ENCODE data around the gene HSH2D.
A peak's percentile ranks its signal among the peaks of the same experiment; 100 is the strongest.
"Not testable (repeated sequence)": the region's sequence is repeated elsewhere in the genome, so short reads cannot be mapped to it uniquely, and the experiment has no call there.

The HSH2D gene

DNA sequence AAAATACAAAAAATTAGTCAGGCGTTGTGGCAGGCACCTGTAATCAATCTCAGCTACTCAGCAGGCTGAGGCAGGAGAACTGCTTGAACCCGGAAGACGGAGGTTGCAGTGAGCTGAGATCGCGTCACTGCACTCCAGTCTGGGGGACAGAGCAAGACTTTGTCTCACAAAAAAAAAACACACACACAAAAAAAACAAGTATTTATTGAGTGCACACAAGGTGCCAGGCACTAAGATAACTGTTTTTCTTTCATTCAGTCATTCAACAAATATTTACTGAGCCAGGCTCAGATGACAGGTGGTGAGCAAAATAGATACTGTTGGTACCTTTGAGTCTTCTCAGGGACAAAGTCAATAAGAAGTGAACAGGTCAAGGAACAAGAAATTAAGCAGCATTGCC lies 23.6 kb downstream of the HSH2D start:
- no CpG with 5 or more reads among the region's 5 CpGs for WGBS (ENCODE audit: extremely low coverage, insufficient coverage, low lambda C conversion rate)
- no peak for DNase-seq
- H3K27ac ChIP-seq (ENCODE audit: low read depth, low read length) = no peak overlapping the region
- no peaks in the 10 kb centered on the region for H3K79me1 ChIP-seq (ENCODE audit: low read length)
- H3K27me3 ChIP-seq (ENCODE audit: insufficient read depth, low read length, poor library complexity) = no peaks in the 10 kb centered on the region
- no peak overlapping the region for H3K4ac ChIP-seq (ENCODE audit: low read depth, low read length)
- H3K18ac ChIP-seq (ENCODE audit: low read length) = no peak overlapping the region
- no peak overlapping the region for H3K4me2 ChIP-seq (ENCODE audit: low read length)
- no peaks in the 10 kb centered on the region for H3K36me3 ChIP-seq (ENCODE audit: control insufficient read depth, insufficient read depth, low read length)
- H2BK15ac ChIP-seq (replicated peaks; ENCODE audit: low read depth) = no peak overlapping the region
- H2AK5ac ChIP-seq (ENCODE audit: low read length) = no peak overlapping the region
- H3K4me1 ChIP-seq (ENCODE audit: control insufficient read depth, low read depth, low read length) = no peaks in the 10 kb centered on the region
- H3K56ac ChIP-seq (ENCODE audit: low read length) = no peak overlapping the region
- H2BK5ac ChIP-seq (ENCODE audit: low read length) = no peak overlapping the region
- no peak overlapping the region for H4K5ac ChIP-seq (ENCODE audit: low read length)
- H3K4me3 ChIP-seq (ENCODE audit: low read length) = no peak overlapping the region
- H2BK120ac ChIP-seq (ENCODE audit: low read depth, low read length) = no peak overlapping the region
- H3K79me2 ChIP-seq (ENCODE audit: control insufficient read depth, insufficient read depth, low read length) = no peaks in the 10 kb centered on the region
- H3K23ac ChIP-seq (ENCODE audit: low read length) = no peak overlapping the region
- no peak overlapping the region for H3K9ac ChIP-seq (ENCODE audit: low read length)
- H4K8ac ChIP-seq (ENCODE audit: low read depth, low read length) = no peak overlapping the region

DNA sequence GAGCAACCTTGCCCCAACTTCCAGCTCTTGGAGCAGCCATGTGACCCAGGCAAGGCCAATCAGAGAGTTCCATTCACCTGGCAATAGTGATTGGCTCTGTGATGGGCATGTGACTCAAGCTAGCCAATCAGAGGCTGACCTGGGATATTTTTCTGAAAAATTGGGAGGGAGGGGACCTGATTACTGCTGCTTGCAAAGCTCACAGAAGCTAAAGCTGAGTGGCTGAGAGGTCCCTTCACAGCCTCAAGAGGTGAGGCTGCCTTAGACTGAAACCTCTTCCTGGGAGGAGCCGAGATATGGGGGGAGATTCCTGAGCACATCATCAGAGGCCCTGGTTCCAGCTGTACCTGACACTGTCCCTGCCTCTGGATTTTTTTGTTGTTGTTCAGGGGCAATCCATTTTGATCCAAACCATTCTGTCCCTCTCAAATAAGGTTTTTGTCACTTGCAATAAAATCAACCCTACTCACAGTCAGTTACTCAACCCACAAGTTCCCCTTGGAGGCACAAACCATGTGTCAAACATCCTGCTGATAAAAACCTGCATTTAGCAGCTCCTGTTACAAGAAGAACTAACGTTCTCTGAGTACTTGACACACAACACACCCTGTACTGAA lies 25.1 kb downstream of the HSH2D start:
- H3K4me1 ChIP-seq (ENCODE audit: control insufficient read depth, low read depth, low read length) = no peaks in the 10 kb centered on the region
- H3K4me3 ChIP-seq (ENCODE audit: low read length) = no peak overlapping the region
- no peak overlapping the region for H3K56ac ChIP-seq (ENCODE audit: low read length)
- peak; percentile 11 for DNase-seq
- no peak overlapping the region for H3K23ac ChIP-seq (ENCODE audit: low read length)
- H3K79me1 ChIP-seq (ENCODE audit: low read length) = no peaks in the 10 kb centered on the region
- H3K79me2 ChIP-seq (ENCODE audit: control insufficient read depth, insufficient read depth, low read length) = no peaks in the 10 kb centered on the region
- no peak overlapping the region for H2BK15ac ChIP-seq (replicated peaks; ENCODE audit: low read depth)
- no peak overlapping the region for H2AK5ac ChIP-seq (ENCODE audit: low read length)
- no CpG with 5 or more reads among the region's 2 CpGs for WGBS (ENCODE audit: extremely low coverage, insufficient coverage, low lambda C conversion rate)
- H3K27ac ChIP-seq (ENCODE audit: low read depth, low read length) = no peak overlapping the region
- H3K36me3 ChIP-seq (ENCODE audit: control insufficient read depth, insufficient read depth, low read length) = no peaks in the 10 kb centered on the region
- no peaks in the 10 kb centered on the region for H3K27me3 ChIP-seq (ENCODE audit: insufficient read depth, low read length, poor library complexity)
- no peak overlapping the region for H2BK120ac ChIP-seq (ENCODE audit: low read depth, low read length)
- H3K18ac ChIP-seq (ENCODE audit: low read length) = no peak overlapping the region
- no peak overlapping the region for H4K5ac ChIP-seq (ENCODE audit: low read length)
- no peak overlapping the region for H2BK5ac ChIP-seq (ENCODE audit: low read length)
- no peak overlapping the region for H3K4ac ChIP-seq (ENCODE audit: low read depth, low read length)
- H3K4me2 ChIP-seq (ENCODE audit: low read length) = no peak overlapping the region
- no peak overlapping the region for H3K9ac ChIP-seq (ENCODE audit: low read length)
- no peak overlapping the region for H4K8ac ChIP-seq (ENCODE audit: low read depth, low read length)

DNA sequence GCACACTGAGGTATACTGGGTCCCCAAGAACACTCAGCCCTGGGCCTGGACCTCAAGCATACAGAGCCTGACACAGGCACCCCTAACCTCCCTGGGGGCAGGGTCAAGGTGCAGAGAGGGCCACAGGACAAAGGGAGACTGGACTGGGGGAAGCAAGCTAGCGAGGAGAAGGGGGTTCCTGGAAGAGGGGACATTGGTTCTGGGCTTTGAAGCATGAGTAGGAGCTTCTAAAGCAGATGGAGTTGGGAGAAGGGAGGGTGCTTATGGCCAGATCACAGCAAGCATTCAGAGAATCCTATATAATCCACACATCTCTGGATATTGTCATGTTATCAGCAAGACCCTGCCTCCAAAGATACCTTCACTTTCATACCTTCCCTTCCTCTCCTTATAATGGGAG lies 26.6 kb downstream of the HSH2D start:
- H3K36me3 ChIP-seq (ENCODE audit: control insufficient read depth, insufficient read depth, low read length) = no peaks in the 10 kb centered on the region
- DNase-seq = no peak
- H2BK15ac ChIP-seq (replicated peaks; ENCODE audit: low read depth) = no peak overlapping the region
- H3K27ac ChIP-seq (ENCODE audit: low read depth, low read length) = no peak overlapping the region
- H3K4me2 ChIP-seq (ENCODE audit: low read length) = no peak overlapping the region
- H2AK5ac ChIP-seq (ENCODE audit: low read length) = no peak overlapping the region
- H3K9ac ChIP-seq (ENCODE audit: low read length) = no peak overlapping the region
- no peak overlapping the region for H4K5ac ChIP-seq (ENCODE audit: low read length)
- H3K27me3 ChIP-seq (ENCODE audit: insufficient read depth, low read length, poor library complexity) = no peaks in the 10 kb centered on the region
- no peaks in the 10 kb centered on the region for H3K79me2 ChIP-seq (ENCODE audit: control insufficient read depth, insufficient read depth, low read length)
- no peaks in the 10 kb centered on the region for H3K4me1 ChIP-seq (ENCODE audit: control insufficient read depth, low read depth, low read length)
- no peak overlapping the region for H3K18ac ChIP-seq (ENCODE audit: low read length)
- H3K4ac ChIP-seq (ENCODE audit: low read depth, low read length) = no peak overlapping the region
- no peak overlapping the region for H2BK5ac ChIP-seq (ENCODE audit: low read length)
- H3K79me1 ChIP-seq (ENCODE audit: low read length) = no peaks in the 10 kb centered on the region
- H3K4me3 ChIP-seq (ENCODE audit: low read length) = no peak overlapping the region
- H4K8ac ChIP-seq (ENCODE audit: low read depth, low read length) = no peak overlapping the region
- no CpG with 5 or more reads among the region's 1 CpG for WGBS (ENCODE audit: extremely low coverage, insufficient coverage, low lambda C conversion rate)
- H3K56ac ChIP-seq (ENCODE audit: low read length) = no peak overlapping the region
- no peak overlapping the region for H2BK120ac ChIP-seq (ENCODE audit: low read depth, low read length)
- no peak overlapping the region for H3K23ac ChIP-seq (ENCODE audit: low read length)

DNA sequence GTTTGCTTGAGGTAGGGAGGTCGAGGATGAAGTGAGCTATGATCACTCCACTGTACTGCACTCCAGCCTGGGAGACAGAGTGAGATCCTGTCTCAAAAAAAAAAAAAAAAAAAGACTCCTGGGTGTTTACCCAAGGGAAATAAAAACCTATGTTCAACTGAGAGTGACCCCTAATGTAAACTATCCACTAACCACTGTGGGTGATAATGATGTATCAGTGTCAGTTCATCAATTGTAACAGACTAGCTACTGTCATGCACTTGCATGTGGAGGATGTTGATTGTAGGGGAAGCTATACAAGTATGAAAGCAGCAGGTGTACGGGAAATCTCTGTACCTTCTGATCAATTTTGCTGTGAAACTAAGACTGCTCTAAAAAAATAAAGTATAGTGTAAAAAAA lies 32.5 kb downstream of the HSH2D start:
- no peak overlapping the region for H3K4ac ChIP-seq (ENCODE audit: low read depth, low read length)
- H3K4me2 ChIP-seq (ENCODE audit: low read length) = no peak overlapping the region
- no peak for DNase-seq
- no peak overlapping the region for H3K27ac ChIP-seq (ENCODE audit: low read depth, low read length)
- H3K79me2 ChIP-seq (ENCODE audit: control insufficient read depth, insufficient read depth, low read length) = no peaks in the 10 kb centered on the region
- H3K56ac ChIP-seq (ENCODE audit: low read length) = no peak overlapping the region
- H2BK15ac ChIP-seq (replicated peaks; ENCODE audit: low read depth) = no peak overlapping the region
- no peak overlapping the region for H2AK5ac ChIP-seq (ENCODE audit: low read length)
- H3K4me1 ChIP-seq (ENCODE audit: control insufficient read depth, low read depth, low read length) = no peaks in the 10 kb centered on the region
- no peak overlapping the region for H4K5ac ChIP-seq (ENCODE audit: low read length)
- no peak overlapping the region for H3K4me3 ChIP-seq (ENCODE audit: low read length)
- H2BK5ac ChIP-seq (ENCODE audit: low read length) = no peak overlapping the region
- H3K79me1 ChIP-seq (ENCODE audit: low read length) = no peaks in the 10 kb centered on the region
- H3K18ac ChIP-seq (ENCODE audit: low read length) = no peak overlapping the region
- no peaks in the 10 kb centered on the region for H3K36me3 ChIP-seq (ENCODE audit: control insufficient read depth, insufficient read depth, low read length)
- H2BK120ac ChIP-seq (ENCODE audit: low read depth, low read length) = no peak overlapping the region
- no CpG with 5 or more reads among the region's 2 CpGs for WGBS (ENCODE audit: extremely low coverage, insufficient coverage, low lambda C conversion rate)
- no peaks in the 10 kb centered on the region for H3K27me3 ChIP-seq (ENCODE audit: insufficient read depth, low read length, poor library complexity)
- no peak overlapping the region for H4K8ac ChIP-seq (ENCODE audit: low read depth, low read length)
- H3K9ac ChIP-seq (ENCODE audit: low read length) = no peak overlapping the region
- H3K23ac ChIP-seq (ENCODE audit: low read length) = no peak overlapping the region

GRCh38 chr19:16178866-16179265 lies 35.4 kb downstream of the HSH2D start:
- H4K8ac ChIP-seq (ENCODE audit: low read depth, low read length); H3K9ac ChIP-seq (ENCODE audit: low read length); H3K36me3 ChIP-seq (ENCODE audit: control insufficient read depth, insufficient read depth, low read length); H3K4me1 ChIP-seq (ENCODE audit: control insufficient read depth, low read depth, low read length); H3K56ac ChIP-seq (ENCODE audit: low read length); H3K4ac ChIP-seq (ENCODE audit: low read depth, low read length); H3K23ac ChIP-seq (ENCODE audit: low read length); H2BK120ac ChIP-seq (ENCODE audit: low read depth, low read length); H3K27ac ChIP-seq (ENCODE audit: low read depth, low read length); H3K79me1 ChIP-seq (ENCODE audit: low read length); H3K18ac ChIP-seq (ENCODE audit: low read length); DNase-seq; H2BK5ac ChIP-seq (ENCODE audit: low read length); H2BK15ac ChIP-seq (replicated peaks; ENCODE audit: low read depth); H2AK5ac ChIP-seq (ENCODE audit: low read length); H3K4me3 ChIP-seq (ENCODE audit: low read length); H4K5ac ChIP-seq (ENCODE audit: low read length); H3K4me2 ChIP-seq (ENCODE audit: low read length); H3K79me2 ChIP-seq (ENCODE audit: control insufficient read depth, insufficient read depth, low read length); H3K27me3 ChIP-seq (ENCODE audit: insufficient read depth, low read length, poor library complexity): not testable (repeated sequence)
- WGBS (ENCODE audit: extremely low coverage, insufficient coverage, low lambda C conversion rate) = no CpG with 5 or more reads among the region's 5 CpGs

DNA sequence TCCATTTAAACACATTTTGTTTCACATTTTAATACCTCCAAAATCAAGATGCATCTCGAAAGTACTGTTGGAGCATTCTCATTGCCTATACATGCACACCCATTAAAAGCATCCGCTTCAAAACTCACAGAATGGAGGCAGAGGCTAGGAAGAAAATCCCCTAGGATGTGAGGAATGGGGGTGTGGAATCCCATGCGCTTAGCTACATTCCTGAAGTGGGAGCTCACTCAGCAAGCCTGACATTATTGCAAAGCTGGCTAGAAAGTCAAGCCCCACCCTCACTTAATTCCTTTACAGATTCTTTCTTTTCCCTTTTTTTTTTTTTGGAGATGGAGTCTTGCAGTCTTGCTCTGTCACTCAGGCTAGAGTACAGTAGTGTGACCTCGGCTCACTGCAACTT lies 37.1 kb downstream of the HSH2D start:
- Histone ChIP-seq H2BK5ac (ENCODE audit: low read length) (no peak overlapping the region), H3K79me1 (ENCODE audit: low read length) (no peaks in the 10 kb centered on the region), H3K23ac (ENCODE audit: low read length) (no peak overlapping the region), H3K4me2 (ENCODE audit: low read length) (no peak overlapping the region), H3K4me1 (ENCODE audit: control insufficient read depth, low read depth, low read length) (no peaks in the 10 kb centered on the region), H3K56ac (ENCODE audit: low read length) (no peak overlapping the region), H3K27me3 (ENCODE audit: insufficient read depth, low read length, poor library complexity) (no peaks in the 10 kb centered on the region), H3K36me3 (ENCODE audit: control insufficient read depth, insufficient read depth, low read length) (no peaks in the 10 kb centered on the region), H3K9ac (ENCODE audit: low read length) (no peak overlapping the region), H3K4ac (ENCODE audit: low read depth, low read length) (no peak overlapping the region), H4K5ac (ENCODE audit: low read length) (no peak overlapping the region), H2AK5ac (ENCODE audit: low read length) (no peak overlapping the region), H3K79me2 (ENCODE audit: control insufficient read depth, insufficient read depth, low read length) (no peaks in the 10 kb centered on the region), H4K8ac (ENCODE audit: low read depth, low read length) (no peak overlapping the region), H3K4me3 (ENCODE audit: low read length) (no peak overlapping the region), H2BK15ac (replicated peaks; ENCODE audit: low read depth) (no peak overlapping the region), H3K27ac (ENCODE audit: low read depth, low read length) (no peak overlapping the region), H3K18ac (ENCODE audit: low read length) (no peak overlapping the region), H2BK120ac (ENCODE audit: low read depth, low read length) (no peak overlapping the region)
- 100% methylated on average over 1 of the region's 4 CpGs for WGBS (ENCODE audit: extremely low coverage, insufficient coverage, low lambda C conversion rate)
- peak; percentile 93 for DNase-seq

Measured in mesendoderm (in vitro differentiated cells).